NT2/D1 (cell line): Measurements from ENCODE around the gene NDRG4.

Experiments used
- YY1 ChIP-seq: IDR thresholded peaks from 2 replicates; pipeline ENCODE4 v1.6.1; 2011; ENCODE audit not compliant: insufficient read length, insufficient read depth
- ZNF274 ChIP-seq: IDR thresholded peaks from 2 replicates; pipeline ENCODE4 v1.6.1; 2011; ENCODE audit warnings: mild to moderate bottlenecking, low read depth, low read length

DNA sequence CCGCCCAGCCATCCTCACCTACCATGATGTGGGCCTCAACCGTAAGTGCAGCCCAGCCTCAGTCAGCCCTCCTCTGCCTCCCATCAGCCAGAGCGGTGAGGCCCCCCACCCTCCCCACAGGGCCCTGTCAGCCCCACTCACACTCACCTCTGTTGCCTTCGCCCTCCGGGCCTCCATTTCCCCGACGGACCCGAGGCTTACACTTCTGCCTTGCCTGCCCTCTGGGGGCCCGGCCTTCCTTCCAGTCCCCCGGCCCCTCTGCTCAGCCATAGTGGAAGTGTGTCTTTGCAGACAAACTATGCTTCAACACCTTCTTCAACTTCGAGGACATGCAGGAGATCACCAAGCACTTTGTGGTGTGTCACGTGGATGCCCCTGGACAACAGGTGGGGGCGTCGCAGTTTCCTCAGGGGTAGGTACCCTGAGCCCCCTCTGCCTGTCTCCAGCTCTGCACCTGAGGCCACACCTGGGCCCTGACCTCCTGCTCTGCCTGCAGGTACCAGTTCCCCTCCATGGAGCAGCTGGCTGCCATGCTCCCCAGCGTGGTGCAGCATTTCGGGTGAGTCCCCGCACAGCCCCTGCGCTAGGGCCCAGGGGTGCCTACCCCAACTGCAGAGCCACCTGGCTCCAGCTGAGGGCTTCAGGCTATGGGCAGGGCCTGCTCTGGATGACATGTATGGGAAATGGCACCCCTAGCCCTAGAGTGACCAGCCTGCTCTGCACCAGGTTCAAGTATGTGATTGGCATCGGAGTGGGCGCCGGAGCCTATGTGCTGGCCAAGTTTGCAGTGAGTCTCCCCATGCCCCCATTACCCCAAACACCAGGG, 4.1 kb downstream of the NDRG4 start:
- TF ChIP-seq ZNF274 (no peak), YY1 (no peak)
